Measurements from ENCODE around the gene CCDC63.

The CCDC63 gene

DNA sequence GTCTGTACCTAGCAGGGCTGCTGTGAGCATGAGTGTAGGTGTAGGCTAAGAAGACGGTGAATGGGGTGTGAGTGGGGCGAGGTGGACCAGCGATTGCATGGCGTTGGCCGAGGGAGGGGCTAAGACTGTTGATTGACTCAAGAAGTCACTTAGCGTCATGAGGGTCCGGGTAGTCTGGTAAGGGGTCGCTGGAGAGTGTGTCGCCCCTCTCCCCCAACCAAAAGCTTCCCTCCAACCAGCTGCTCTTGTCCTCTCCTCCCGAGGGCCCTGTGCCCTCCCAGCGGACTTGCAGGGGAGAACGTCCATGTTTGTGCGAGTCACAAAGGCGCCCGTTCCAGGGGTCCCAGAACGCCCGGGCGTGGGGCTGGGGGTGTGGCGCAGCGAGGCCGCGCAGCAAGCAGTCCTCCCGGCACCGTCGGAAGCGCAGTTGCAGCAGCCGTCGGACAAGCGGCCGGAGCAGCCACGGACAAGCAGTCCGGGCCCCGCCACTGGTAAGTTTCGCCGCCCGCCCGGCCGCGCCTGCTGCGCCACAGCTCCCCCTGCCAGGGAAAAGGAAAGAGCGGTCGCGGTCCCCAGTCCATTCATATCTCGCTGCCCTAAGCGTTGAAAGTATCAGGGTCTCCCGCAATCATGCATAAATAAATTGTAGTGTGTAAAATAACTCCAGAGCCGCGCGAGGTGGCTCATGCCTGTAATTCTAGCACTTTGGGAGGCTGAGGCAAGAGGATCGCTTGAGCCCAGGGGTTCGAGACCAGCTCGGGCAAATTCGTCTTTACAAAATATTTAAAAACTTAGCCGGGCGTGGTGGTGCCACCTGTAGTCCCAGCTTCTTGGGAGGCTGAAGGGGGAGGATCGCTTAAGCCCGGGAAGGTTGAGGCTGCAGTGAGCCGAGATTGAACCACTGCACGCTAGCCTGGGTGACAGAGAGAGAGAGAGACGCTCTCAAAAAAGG lies at the start of gene CCDC63:
Gene CCDC63, plus strand, starts transcription at position 373 of the 952 bp plus-strand sequence. CDS start 5,968 bp downstream, outside the sequence.
- peak; percentile 76 for TF ChIP-seq CTCF (conservative IDR thresholded peaks at IDR 0.05)
- no peak within 1 kb of the TSS for H3K27ac ChIP-seq

DNA sequence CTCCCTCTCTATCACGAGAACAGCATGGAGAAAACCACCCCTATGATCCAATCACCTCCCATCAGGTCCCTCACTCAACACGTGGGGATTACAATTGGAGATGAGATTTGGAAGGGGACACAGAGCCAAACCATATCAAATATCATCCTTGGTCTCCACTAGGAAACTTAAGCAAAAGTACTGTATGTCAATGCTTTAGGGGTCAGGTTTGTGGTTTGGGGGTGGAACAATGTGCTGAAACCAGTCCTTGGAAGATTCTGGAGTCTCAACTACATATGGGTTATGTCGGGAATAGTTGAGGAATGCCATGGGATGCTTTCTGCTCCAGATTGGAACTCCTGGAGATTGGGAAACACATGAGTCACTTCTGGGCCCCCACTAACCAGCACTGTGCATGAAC lies 48.3 kb upstream of the CCDC63 start:
- H3K27ac ChIP-seq: no peak overlapping the region
- no peak for TF ChIP-seq CTCF (conservative IDR thresholded peaks at IDR 0.05)

DNA sequence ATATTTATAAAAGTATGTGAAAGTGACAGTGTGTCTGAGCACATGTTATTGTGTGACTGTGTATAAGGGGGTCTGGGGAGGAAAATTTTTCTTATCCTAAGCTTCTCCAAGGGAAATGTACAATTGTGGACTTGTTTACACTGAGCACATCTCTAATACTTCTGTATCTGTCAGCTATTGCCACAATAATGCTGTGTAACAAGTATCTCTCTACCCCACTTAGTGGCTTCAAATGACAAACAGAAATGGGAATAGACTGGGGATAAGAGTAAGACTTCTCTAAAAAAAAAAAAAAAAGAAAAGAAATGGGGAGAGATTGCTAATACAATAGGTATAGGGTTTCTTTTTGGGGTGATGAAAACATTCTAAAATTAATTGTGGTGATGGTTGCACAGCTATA lies 44.3 kb upstream of the CCDC63 start:
- no peak overlapping the region for H3K27ac ChIP-seq
- TF ChIP-seq CTCF (conservative IDR thresholded peaks at IDR 0.05): no peak

DNA sequence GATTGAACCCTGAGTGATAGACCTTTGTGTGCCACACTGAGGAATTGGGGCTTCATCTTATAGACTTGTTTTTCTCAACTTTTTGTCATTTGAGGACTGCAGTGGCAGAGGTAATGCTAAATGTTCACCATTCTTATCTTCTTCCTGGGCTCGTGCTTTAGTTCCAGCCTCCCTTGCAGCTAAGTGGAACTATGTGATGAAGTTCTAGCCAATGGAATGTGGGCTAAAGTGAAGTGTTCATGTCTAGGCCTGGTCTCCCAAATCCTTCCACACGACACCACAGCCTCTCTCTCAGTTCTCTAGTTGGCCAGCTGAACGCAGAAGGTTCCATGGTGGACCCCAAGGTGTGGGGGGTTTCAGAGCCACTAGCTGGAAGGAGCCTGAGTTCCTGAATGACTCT lies 42.4 kb upstream of the CCDC63 start:
- no peak overlapping the region for H3K27ac ChIP-seq
- TF ChIP-seq CTCF (conservative IDR thresholded peaks at IDR 0.05): no peak

- TF ChIP-seq CTCF (conservative IDR thresholded peaks at IDR 0.05): no peak
- no peak overlapping the region for H3K27ac ChIP-seq
These were observed 39.1 kb upstream of the CCDC63 start for GRCh38 chr12:110807640-110808039.

- TF ChIP-seq CTCF (conservative IDR thresholded peaks at IDR 0.05): no peak
- no peak overlapping the region for H3K27ac ChIP-seq
These were observed 37.6 kb upstream of the CCDC63 start for GRCh38 chr12:110809149-110809548.

GRCh38 chr12:110811972-110812371 lies 34.8 kb upstream of the CCDC63 start:
- no peak overlapping the region for H3K27ac ChIP-seq
- no peak for TF ChIP-seq CTCF (conservative IDR thresholded peaks at IDR 0.05)

All from VCaP (cell line).